ENCODE results near the gene NEMF. TPM values are rescaled to one million over a fixed set of nuclear protein-coding genes. Genes with fewer than 3 reads are reported as not detected.
A peak's percentile ranks its signal among the peaks of the same experiment; 100 is the strongest.

NEMF gene
- total and polyA plus RNA-seq, 3 donors from 2014 or later = 13.8 to 98.7 (median 81.3) TPM

DNA sequence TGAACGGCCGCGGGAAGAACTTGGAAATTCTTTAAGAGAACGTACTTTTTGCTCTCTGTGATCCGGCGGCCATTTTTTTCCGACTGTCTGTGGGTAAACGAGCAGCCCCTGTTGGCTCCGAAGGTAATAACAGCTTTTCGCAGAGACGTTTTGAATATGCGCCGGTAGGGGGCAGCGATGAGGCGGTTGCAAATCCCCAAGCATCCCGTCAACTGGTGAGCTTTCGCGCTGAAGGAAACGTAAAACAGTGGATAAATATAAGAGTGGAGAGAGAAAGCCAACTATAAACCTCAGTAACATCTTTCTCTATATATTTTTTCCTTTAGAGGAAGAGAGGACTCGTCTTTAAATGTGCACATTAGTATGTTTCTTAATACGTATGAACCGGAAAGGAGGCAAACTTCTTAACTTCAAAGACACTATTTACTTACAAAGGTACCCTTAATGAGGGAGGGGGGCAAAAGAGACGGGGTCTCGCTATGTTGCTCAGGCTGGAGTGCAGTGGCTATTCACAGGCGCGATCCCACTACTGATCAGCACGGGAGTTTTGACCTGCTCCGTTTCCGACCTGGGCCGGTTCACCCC lies 9.6 kb upstream of the NEMF start:
- Histone ChIP-seq H3K36me3 (ENCODE audit: low read depth, missing control alignments) (no peaks in the 10 kb centered on the region), H3K27ac (peak overlapping the region; percentile 96 to 99), H3K4me1 (peaks cover 10% of the 10 kb centered on the region), H3K9me3 (no peaks in the 10 kb centered on the region), H3K27me3 (no peaks in the 10 kb centered on the region), H3K4me3 (peak overlapping the region; percentile 60 to 80)
- WGBS, 2 donors = 0 to 1% methylated on average over 23 to 30 of the region's 30 CpGs
- intact Hi-C loops (cut with DNase I; ENCODE audit: low total_unique reads) = no loop called here
- DNase-seq = peak; percentile 94
- no peak for TF ChIP-seq POLR2A (IDR thresholded peaks at IDR 0.05)
- peak; percentile 99 for TF ChIP-seq CTCF (IDR thresholded peaks at IDR 0.05)

GRCh38 chr14:49861699-49862088 lies 9.1 kb upstream of the NEMF start:
- TF ChIP-seq CTCF (IDR thresholded peaks at IDR 0.05) (no peak), POLR2A (IDR thresholded peaks at IDR 0.05) (peak; percentile 8)
- H3K27ac ChIP-seq = peak overlapping the region; percentile 96 to 99
- no peaks in the 10 kb centered on the region for H3K27me3 ChIP-seq
- intact Hi-C loops (cut with DNase I; ENCODE audit: low total_unique reads) = no loop called here
- peak; percentile 77 for DNase-seq
- no peaks in the 10 kb centered on the region for H3K9me3 ChIP-seq
- H3K4me1 ChIP-seq = peaks cover 9% of the 10 kb centered on the region
- no peaks in the 10 kb centered on the region for H3K36me3 ChIP-seq (ENCODE audit: low read depth, missing control alignments)
- 0 to 1% methylated on average over 12 of the region's 12 CpGs for WGBS, 2 donors
- H3K4me3 ChIP-seq = peak overlapping the region; percentile 60 to 80

GRCh38 chr14:49860988-49861698 lies 8.6 kb upstream of the NEMF start:
- H3K27me3 ChIP-seq = no peaks in the 10 kb centered on the region
- H3K27ac ChIP-seq = peak overlapping the region; percentile 96 to 99
- 11 to 15% methylated on average over 4 of the region's 4 CpGs for WGBS, 2 donors
- H3K9me3 ChIP-seq = no peaks in the 10 kb centered on the region
- intact Hi-C loops (cut with DNase I; ENCODE audit: low total_unique reads) = no loop called here
- TF ChIP-seq CTCF (IDR thresholded peaks at IDR 0.05) (no peak), POLR2A (IDR thresholded peaks at IDR 0.05) (no peak)
- peaks cover 9% of the 10 kb centered on the region for H3K4me1 ChIP-seq
- H3K4me3 ChIP-seq = peak overlapping the region; percentile 60 to 80
- H3K36me3 ChIP-seq (ENCODE audit: low read depth, missing control alignments) = no peaks in the 10 kb centered on the region
- DNase-seq = no peak

- Histone ChIP-seq H3K36me3 (ENCODE audit: low read depth, missing control alignments) (no peaks in the 10 kb centered on the region), H3K4me1 (no peaks in the 10 kb centered on the region), H3K4me3 (no peak overlapping the region), H3K9me3 (no peaks in the 10 kb centered on the region), H3K27ac (no peak overlapping the region), H3K27me3 (no peaks in the 10 kb centered on the region)
- intact Hi-C loops (cut with DNase I; ENCODE audit: low total_unique reads) = no loop called here
- TF ChIP-seq POLR2A (IDR thresholded peaks at IDR 0.05) (no peak), CTCF (IDR thresholded peaks at IDR 0.05) (no peak)
- DNase-seq = no peak
- 93 to 94% methylated on average over 3 of the region's 3 CpGs for WGBS, 2 donors
Observed at GRCh38 chr14:49858383-49858782, 5.8 kb upstream of the NEMF start.

All from testis (tissue), 3 donors.